SK-N-MC (cell line): Measurements from ENCODE around the gene PCSK6.

ENCODE experiments used
- EZH2 ChIP-seq: fragments of 200-600 bp; sonication (generic); IDR thresholded peaks from one replicate; pipeline ENCODE4 v1.6.1; 2017; ENCODE audit warnings: antibody characterized with exemption
- FOXP2 ChIP-seq: optimal IDR thresholded peaks from 2 replicates; pipeline ENCODE3; 2011; ENCODE audit warnings: mild to moderate bottlenecking, moderate library complexity; ENCODE audit not compliant: insufficient read depth; ENCODE audit errors: extremely low read length, control extremely low read depth
- POLR2AphosphoS5 ChIP-seq: IDR thresholded peaks from 2 replicates; pipeline ENCODE4 v1.6.1; 2012; ENCODE audit warnings: mild to moderate bottlenecking, low read depth, low read length, borderline replicate concordance

DNA sequence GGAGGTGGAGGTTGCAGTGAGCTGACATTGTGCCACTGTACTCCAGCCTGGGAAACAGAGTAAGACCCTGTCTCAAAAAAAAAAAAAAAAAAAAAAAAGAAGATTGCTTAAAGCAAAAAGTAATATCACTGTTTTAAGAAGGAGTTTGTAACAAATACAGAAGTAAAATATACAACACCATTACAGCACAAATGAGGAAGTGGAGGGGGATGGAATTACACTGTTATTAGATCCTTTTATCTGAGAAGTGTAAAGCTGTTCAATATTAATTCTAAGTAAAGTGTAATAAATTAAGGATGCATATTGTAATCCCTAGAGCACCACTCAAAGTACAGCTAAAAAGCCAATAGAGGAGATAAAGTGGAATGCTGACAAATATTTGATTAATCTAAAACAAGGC, 147.5 kb downstream of the PCSK6 start:
- TF ChIP-seq FOXP2 (no peak), EZH2 (no peak), POLR2AphosphoS5 (no peak)
